SK-N-SH (cell line): Measurements from ENCODE around the gene NUP54. TPM values are rescaled to one million over a fixed set of nuclear protein-coding genes. Genes with fewer than 3 reads are reported as not detected.

Experiments used
- CTCF ChIA-PET: fragments of 300-600, 350-600 bp; formaldehyde crosslinking; extraction: SDS; loops from one replicate; lab custom pipeline; 2021; lab: Yijun Ruan, JAX
- POLR2A ChIA-PET: fragments of 350-600 bp; sonication (Branson Sonifier 250); formaldehyde crosslinking; extraction: SDS; loops from one replicate; lab custom pipeline; 2020; ENCODE audit warnings: antibody characterized with exemption, inconsistent platforms; lab: Yijun Ruan, JAX
- DNase-seq: peaks from one replicate; pipeline ENCODE4 v3.0.0; 2012
- H2AFZ ChIP-seq: fragments of 200-600 bp; sonication (generic); 2 replicates; pipeline ENCODE4 v1.8.1; 2016; ENCODE audit warnings: antibody characterized with exemption, mild to moderate bottlenecking, low read depth
- H3F3A ChIP-seq: fragments of 200-600 bp; sonication (generic); replicated peaks from 2 replicates; pipeline ENCODE3; 2016; ENCODE audit warnings: antibody characterized with exemption, mild to moderate bottlenecking; ENCODE audit not compliant: insufficient read depth
- H3K27ac ChIP-seq, 2 experiments: fragments of 200-500 bp in 1 of 2; fragments of 200-600 bp in 1 of 2; sonication (Bioruptor generic) in 1 of 2; sonication (generic), shearing (Covaris generic) in 1 of 2; 2 replicates each; pipeline versions ENCODE4 v1.5.1 to v1.6.1; 2014 to 2016; ENCODE audit warnings: low read depth in 2 of 2, inconsistent platforms in 1 of 2, low read length in 1 of 2, mild to moderate bottlenecking in 1 of 2, mixed read lengths in 1 of 2
- H3K27me3 ChIP-seq: fragments of 200-600 bp; sonication (generic), shearing (Covaris generic); 2 replicates; pipeline ENCODE4 v1.6.1; 2016; ENCODE audit warnings: mixed run types; ENCODE audit not compliant: insufficient read depth
- H3K36me3 ChIP-seq, 2 experiments: fragments of 200-500 bp in 1 of 2; fragments of 200-600 bp in 1 of 2; sonication (Bioruptor generic) in 1 of 2; sonication (generic) in 1 of 2; replicated peaks in 1 of 2; 2 replicates each; pipeline versions ENCODE3 to v1.5.1; 2014 to 2016; ENCODE audit warnings: low read length in 1 of 2, mild to moderate bottlenecking in 1 of 2; ENCODE audit not compliant: insufficient read depth in 2 of 2, control insufficient read depth in 1 of 2
- H3K4me1 ChIP-seq, 2 experiments: fragments of 200-500 bp in 1 of 2; fragments of 200-600 bp in 1 of 2; sonication (Bioruptor generic) in 1 of 2; sonication (generic), shearing (Covaris generic) in 1 of 2; 2 replicates each; pipeline versions ENCODE4 v1.5.1 to v1.6.1; 2014 to 2016; ENCODE audit warnings: low read depth in 1 of 2, low read length in 1 of 2, mixed run types in 1 of 2; ENCODE audit not compliant: insufficient read depth in 2 of 2, control insufficient read depth in 1 of 2
- H3K4me2 ChIP-seq: fragments of 200-600 bp; sonication (generic), shearing (Covaris generic); 2 replicates; pipeline ENCODE4 v1.6.1; 2017; ENCODE audit warnings: mixed run types
- H3K4me3 ChIP-seq, 2 experiments: fragments of 200-500 bp in 1 of 2; fragments of 200-600 bp in 1 of 2; sonication (Bioruptor generic) in 1 of 2; sonication (generic), shearing (Covaris generic) in 1 of 2; 2 replicates each; pipeline versions ENCODE4 v1.5.1 to v1.8.1; 2014 to 2016; ENCODE audit warnings: low read depth in 2 of 2, inconsistent platforms in 1 of 2, low read length in 1 of 2, mild to moderate bottlenecking in 1 of 2, mixed read lengths in 1 of 2, moderate library complexity in 1 of 2
- H3K79me2 ChIP-seq: fragments of 200-600 bp; sonication (generic); 2 replicates; pipeline ENCODE4 v1.8.1; 2017; ENCODE audit warnings: mild to moderate bottlenecking; ENCODE audit not compliant: insufficient read depth
- H3K9ac ChIP-seq: fragments of 200-600 bp; sonication (generic); 2 replicates; pipeline ENCODE4 v1.6.1; 2017; ENCODE audit warnings: mixed run types
- H3K9me2 ChIP-seq: fragments of 200-600 bp; sonication (generic); 2 replicates; pipeline ENCODE4 v1.6.1; 2017; ENCODE audit warnings: mixed run types
- H3K9me3 ChIP-seq: fragments of 200-600 bp; sonication (generic); 2 replicates; pipeline ENCODE4 v1.6.1; 2017; ENCODE audit warnings: mixed run types, mild to moderate bottlenecking, moderate library complexity
- H4K20me1 ChIP-seq: fragments of 200-600 bp; sonication (generic); 2 replicates; pipeline ENCODE4 v1.6.1; 2017; ENCODE audit warnings: mild to moderate bottlenecking, mixed run types; ENCODE audit not compliant: insufficient read depth
- EP300 ChIP-seq, 2 experiments: IDR thresholded peaks; 2 replicates each; pipeline versions ENCODE4 v1.4.0 to v1.6.1; 2012; ENCODE audit warnings: borderline replicate concordance in 1 of 2, low read depth in 1 of 2, low read length in 1 of 2
- EZH2phosphoT487 ChIP-seq: fragments of 200-600 bp; sonication (generic); IDR thresholded peaks from 2 replicates; pipeline ENCODE4 v1.6.1; 2017; ENCODE audit warnings: low read depth, mixed run types, mild to moderate bottlenecking, antibody characterized with exemption, moderate library complexity, borderline replicate concordance
- FOXM1 ChIP-seq: IDR thresholded peaks from 2 replicates; pipeline ENCODE4 v1.4.0; 2012; ENCODE audit warnings: low read depth, mild to moderate bottlenecking
- GABPA ChIP-seq: IDR thresholded peaks from 2 replicates; pipeline ENCODE4 v1.4.0; 2012; ENCODE audit warnings: low read depth, mild to moderate bottlenecking
- GATA2 ChIP-seq: sonication (generic); formaldehyde crosslinking; IDR thresholded peaks from 2 replicates; pipeline ENCODE4 v1.5.0; 2020; ENCODE audit warnings: mild to moderate bottlenecking, missing genetic modification reagents
- IRF3 ChIP-seq: fragments of 150-350 bp; IDR thresholded peaks from 2 replicates; pipeline ENCODE4 v1.6.1; 2016; ENCODE audit warnings: mild to moderate bottlenecking, low read depth, low read length
- MEF2A ChIP-seq: IDR thresholded peaks from 2 replicates; pipeline ENCODE4 v1.4.0; 2012; ENCODE audit warnings: low read depth, borderline replicate concordance
- NFIC ChIP-seq: IDR thresholded peaks from 2 replicates; pipeline ENCODE4 v1.4.0; 2012; ENCODE audit warnings: borderline replicate concordance
- NRF1 ChIP-seq: IDR thresholded peaks from 2 replicates; pipeline ENCODE4 v1.6.1; 2012; ENCODE audit warnings: low read depth, mild to moderate bottlenecking, low read length
- POLR2AphosphoS5 ChIP-seq: IDR thresholded peaks from 2 replicates; pipeline ENCODE4 v1.6.1; 2012; ENCODE audit warnings: low read depth, low read length
- RCOR1 ChIP-seq: fragments of 150-350 bp; IDR thresholded peaks from 2 replicates; pipeline ENCODE4 v1.6.1; 2017; ENCODE audit warnings: antibody characterized with exemption, low read length
- REST ChIP-seq: IDR thresholded peaks from 2 replicates; pipeline ENCODE4 v1.6.1; 2012; ENCODE audit warnings: mild to moderate bottlenecking, low read depth, low read length, moderate library complexity
- RFX5 ChIP-seq: IDR thresholded peaks from 2 replicates; pipeline ENCODE4 v1.6.1; 2012; ENCODE audit warnings: mild to moderate bottlenecking, improper control_type of control experiment, low read length
- RXRA ChIP-seq: IDR thresholded peaks from 2 replicates; pipeline ENCODE4 v1.4.0; 2012; ENCODE audit warnings: low read depth, mild to moderate bottlenecking, borderline replicate concordance
- SIN3A ChIP-seq: IDR thresholded peaks from 2 replicates; pipeline ENCODE4 v1.6.1; 2012; ENCODE audit warnings: low read depth, mild to moderate bottlenecking, low read length, moderate library complexity, borderline replicate concordance
- SMC3 ChIP-seq: IDR thresholded peaks from 2 replicates; pipeline ENCODE4 v1.6.1; 2012; ENCODE audit warnings: low read depth, low read length, improper control_type of control experiment
- TAF1 ChIP-seq: IDR thresholded peaks from 2 replicates; pipeline ENCODE4 v1.6.1; 2012; ENCODE audit warnings: low read depth, mild to moderate bottlenecking, low read length, moderate library complexity, borderline replicate concordance
- USF1 ChIP-seq: IDR thresholded peaks from 2 replicates; pipeline ENCODE4 v1.4.0; 2012; ENCODE audit warnings: low read depth, borderline replicate concordance
- USF2 ChIP-seq: fragments of 150-350 bp; IDR thresholded peaks from 2 replicates; pipeline ENCODE4 v1.6.1; 2017; ENCODE audit warnings: antibody characterized with exemption, low read length, low read depth, borderline replicate concordance
- YY1 ChIP-seq: IDR thresholded peaks from 2 replicates; pipeline ENCODE4 v1.4.0; 2012; ENCODE audit warnings: low read depth, mild to moderate bottlenecking
- WGBS: methylation state at CpG from one replicate; pipeline ENCODE4 v1.1.6; 2017; ENCODE audit warnings: low lambda C conversion rate; 5-methylcytosine and 5-hydroxymethylcytosine counted together
- polyA plus RNA-seq, 3 experiments: library from polyadenylated mRNA; depleted of rRNA; stranded (reverse); fragments of >200 nt; gene quantifications; 2 replicates each; pipeline ENCODE4 v1.2.3, GENCODE V29; 2012

The NUP54 gene
- polyA plus RNA-seq, 1 of the 3 experiments (the other 2 are of a cell fraction) = 19.4 TPM

GRCh38 chr4:76141241-76141640 lies 7.0 kb downstream of the NUP54 start:
- DNase-seq = no peak
- Histone ChIP-seq H3K9ac (no peak overlapping the region), H3K4me1 (no peaks in the 10 kb centered on the region; a peak in 1 of 4 replicates), H3K27ac (no peak overlapping the region), H3K27me3 (no peaks in the 10 kb centered on the region), H3K36me3 (peaks cover 69 to 71% of the 10 kb centered on the region in 2 experiments), H3K4me3 (no peak overlapping the region)
- no peak for TF ChIP-seq RCOR1
- TF ChIP-seq USF1 = no peak
- no peak for TF ChIP-seq RFX5
- no peak for TF ChIP-seq RXRA
- no peak for TF ChIP-seq EZH2phosphoT487
- no peak for TF ChIP-seq NRF1
- TF ChIP-seq MEF2A = no peak
- no peak for TF ChIP-seq USF2
- TF ChIP-seq GATA2 (CRISPR knock-in tag) = no peak
- TF ChIP-seq SMC3 = no peak
- TF ChIP-seq, all 33 proteins: peak for 0
- Histone ChIP-seq H2AFZ (no peak overlapping the region), H3K79me2 (peaks cover 100% of the 10 kb centered on the region), H3K9me3 (no peaks in the 10 kb centered on the region), H3F3A (no peaks in the 10 kb centered on the region), H4K20me1 (peaks cover 11% of the 10 kb centered on the region), H3K9me2 (no peaks in the 10 kb centered on the region), H3K4me2 (no peak overlapping the region)
- POLR2A ChIA-PET = no interaction called here
- CTCF ChIA-PET = no interaction called here
- 98% methylated on average over 3 of the region's 3 CpGs for WGBS

DNA sequence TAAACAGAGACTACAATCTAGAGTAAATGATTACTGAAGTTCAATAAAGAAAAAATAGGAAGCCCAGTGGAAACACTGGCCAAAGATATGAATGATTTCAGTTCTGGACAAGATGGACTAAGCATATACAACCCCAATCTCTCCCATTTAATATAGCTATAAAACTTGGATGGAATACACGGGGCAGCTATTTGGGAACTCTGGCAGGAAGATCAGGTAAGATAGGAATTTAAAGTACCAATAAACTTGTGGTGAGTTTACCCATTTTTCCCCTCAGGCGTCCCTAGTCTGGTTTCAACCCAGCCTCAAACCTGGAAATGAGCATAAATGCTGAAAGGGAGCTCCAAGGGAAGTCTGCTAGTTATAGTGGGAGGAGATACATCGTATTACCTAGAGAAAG lies 20.4 kb downstream of the NUP54 start:
- H3K4me2 ChIP-seq = no peak overlapping the region
- no peak for TF ChIP-seq EP300 (IDR thresholded peaks at IDR 0.05; ENCODE audit: borderline replicate concordance in 1 of 2, low read depth in 1 of 2, low read length in 1 of 2)
- TF ChIP-seq NFIC = no peak
- TF ChIP-seq TAF1 = no peak
- TF ChIP-seq EZH2phosphoT487 = no peak
- TF ChIP-seq USF1 = no peak
- TF ChIP-seq YY1 = no peak
- TF ChIP-seq GATA2 (CRISPR knock-in tag) = no peak
- TF ChIP-seq FOXM1 = no peak
- no peak for TF ChIP-seq REST
- TF ChIP-seq POLR2AphosphoS5 = no peak
- TF ChIP-seq SIN3A = no peak
- no peak for TF ChIP-seq MEF2A
- no peak for TF ChIP-seq GABPA
- no peak for TF ChIP-seq RFX5
- no peak for TF ChIP-seq IRF3

More for the DNA sequence above, 20.4 kb downstream of the NUP54 start:
- peaks cover 55 to 61% of the 10 kb centered on the region in 2 experiments for H3K36me3 ChIP-seq
- peaks cover 5% of the 10 kb centered on the region for H3F3A ChIP-seq
- H3K27me3 ChIP-seq = no peaks in the 10 kb centered on the region
- no peak overlapping the region for H2AFZ ChIP-seq
- H4K20me1 ChIP-seq = no peaks in the 10 kb centered on the region
- 95% methylated on average over 3 of the region's 3 CpGs for WGBS
- DNase-seq = no peak
- H3K4me1 ChIP-seq = no peaks in the 10 kb centered on the region; a peak in 1 of 4 replicates
- POLR2A ChIA-PET = no interaction called here
- H3K9me2 ChIP-seq = no peaks in the 10 kb centered on the region
- no peak overlapping the region for H3K4me3 ChIP-seq
- no peak overlapping the region for H3K27ac ChIP-seq
- no peak overlapping the region for H3K9ac ChIP-seq
- CTCF ChIA-PET = interaction anchor here (1.1 kb wide), 1 partner anchor 250 kb away, joined by 4 read pairs; no protein-coding TSS in a partner anchor
- H3K79me2 ChIP-seq = peaks cover 24% of the 10 kb centered on the region
- H3K9me3 ChIP-seq = no peaks in the 10 kb centered on the region
